Femur (tissue), 1 donor: ENCODE data around the gene USH1C.

Experiments used
- DNase-seq: peaks from one replicate; pipeline ENCODE4 v3.0.0-alpha.2; 2017

The USH1C gene

DNA sequence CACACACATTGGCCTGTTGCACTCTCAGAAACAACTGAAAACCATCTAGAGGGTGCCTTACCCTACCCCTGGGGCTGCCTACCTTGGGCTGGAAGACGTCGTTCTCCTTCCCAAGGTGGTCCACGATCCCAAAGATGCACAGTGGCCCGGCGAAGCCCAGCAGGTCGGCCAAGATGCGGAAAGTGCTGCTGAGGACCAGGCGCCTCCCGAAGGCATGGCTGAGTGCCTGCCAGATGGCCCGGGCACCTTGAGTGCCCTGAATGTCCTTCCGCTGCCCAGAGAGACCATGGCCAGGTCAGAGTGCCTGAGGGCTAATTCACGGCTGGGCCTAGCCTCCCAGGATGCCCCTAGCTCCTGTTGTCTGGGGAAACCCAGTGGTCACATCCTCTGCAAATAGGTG, 83.8 kb downstream of the USH1C start:
- no peak for DNase-seq

DNA sequence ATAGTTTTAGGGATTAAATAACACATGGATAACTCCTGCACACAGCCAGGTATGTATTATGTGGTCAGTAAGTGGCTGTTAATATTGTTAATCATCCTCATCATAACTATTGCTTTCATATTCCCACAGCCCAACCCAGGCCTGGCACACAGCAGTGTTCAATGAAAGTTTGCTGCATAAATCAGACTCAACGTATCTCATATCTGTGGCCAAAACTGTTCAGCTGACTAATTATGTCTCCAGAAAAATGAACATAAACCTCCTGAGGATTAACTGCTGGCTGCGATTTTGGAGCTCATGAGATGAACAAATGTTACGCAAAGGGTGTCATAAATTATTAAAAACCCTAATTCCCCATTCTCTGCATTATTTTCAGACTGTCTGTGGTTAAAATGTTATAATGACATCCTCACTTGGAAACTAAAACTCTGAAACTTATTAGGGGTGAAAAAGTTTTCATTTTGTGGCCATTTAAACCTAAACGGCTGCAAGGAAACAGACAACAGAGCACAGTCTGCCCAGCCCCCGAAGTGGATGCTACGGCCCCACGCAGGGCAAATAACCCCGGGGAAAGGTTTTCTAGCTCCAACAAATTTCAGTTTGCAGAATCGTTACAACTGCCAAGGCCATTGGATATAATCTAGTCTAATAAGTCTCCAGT, 84.8 kb downstream of the USH1C start:
- peak; percentile 41 for DNase-seq

GRCh38 chr11:17458268-17458667, 85.9 kb downstream of the USH1C start:
- no peak for DNase-seq

- no peak for DNase-seq
Measured at GRCh38 chr11:17457396-17458173, 86.6 kb downstream of the USH1C start.

- no peak for DNase-seq
Measured at GRCh38 chr11:17452668-17453067, 91.5 kb downstream of the USH1C start.

- no peak for DNase-seq
Measured at GRCh38 chr11:17449158-17449557, 95.1 kb downstream of the USH1C start.

- DNase-seq = no peak
Measured at GRCh38 chr11:17446482-17446881, 97.7 kb downstream of the USH1C start.

- DNase-seq = no peak
Measured at GRCh38 chr11:17445240-17445795, 98.9 kb downstream of the USH1C start.

GRCh38 chr11:17443926-17444690, 100.1 kb downstream of the USH1C start:
- DNase-seq = no peak
